Esophagus (tissue), 2 donors: ENCODE results near the gene FRAS1. TPM values are rescaled to one million over a fixed set of nuclear protein-coding genes. Genes with fewer than 3 reads are reported as not detected.
"Not testable (repeated sequence)": the region's sequence is repeated elsewhere in the genome, so short reads cannot be mapped to it uniquely, and the experiment has no call there.

Experiments
- H3K27ac ChIP-seq, 2 donors: one replicate each; pipeline ENCODE4 v1.5.1; 2013; ENCODE audit warnings: low read depth in 2 of 2, mild to moderate bottlenecking in 2 of 2, inconsistent platforms in 1 of 2, low read length in 1 of 2, moderate library complexity in 1 of 2
- H3K27me3 ChIP-seq, 2 donors: one replicate each; pipeline ENCODE4 v1.6.1; 2013; ENCODE audit warnings: low read length in 2 of 2, control low read depth in 1 of 2, mild to moderate bottlenecking in 1 of 2; ENCODE audit not compliant: insufficient read depth in 2 of 2, control insufficient read depth in 1 of 2
- H3K36me3 ChIP-seq, 2 donors: one replicate each; pipeline ENCODE4 v1.6.1; 2013; ENCODE audit warnings: low read length in 1 of 2; ENCODE audit not compliant: control insufficient read depth in 2 of 2, insufficient read depth in 2 of 2
- H3K4me1 ChIP-seq, 2 donors: one replicate each; pipeline ENCODE4 v1.6.1; 2013; ENCODE audit warnings: low read length in 1 of 2; ENCODE audit not compliant: control insufficient read depth in 2 of 2, insufficient read depth in 2 of 2
- H3K4me3 ChIP-seq, 2 donors: one replicate each; pipeline ENCODE4 v1.5.1; 2013; ENCODE audit warnings: low read length in 2 of 2, mild to moderate bottlenecking in 2 of 2, low read depth in 1 of 2, moderate library complexity in 1 of 2
- H3K9me3 ChIP-seq, 2 donors: one replicate each; pipeline ENCODE4 v1.6.1; 2013; ENCODE audit warnings: mild to moderate bottlenecking in 2 of 2, low read depth in 1 of 2, low read length in 1 of 2, moderate library complexity in 1 of 2; ENCODE audit not compliant: control insufficient read depth in 2 of 2, insufficient read depth in 1 of 2
- WGBS, 2 donors: extraction: QIAGEN DNeasy Blood & Tissue Kit; methylation state at CpG; one replicate each; pipeline ENCODE4 v1.1.7; 2013; 5-methylcytosine and 5-hydroxymethylcytosine counted together
- polyA plus RNA-seq, 2 donors: library from polyadenylated mRNA; stranded (reverse); fragments of 200-250 nt; gene quantifications; one replicate each; pipeline ENCODE4 v1.2.3, GENCODE V29; 2013
- donor health status: healthy with polysubstance abuse.
- donor health status: Bipolar disorder and iron deficiency.

FRAS1 gene
- polyA plus RNA-seq, 2 donors: 0.60 to 1.6 TPM

- H3K36me3 ChIP-seq: no peaks in the 10 kb centered on the region
- no peaks in the 10 kb centered on the region for H3K9me3 ChIP-seq
- WGBS, 2 donors: 42 to 56% methylated on average over 2 of the region's 2 CpGs
- no peak overlapping the region for H3K27ac ChIP-seq
- H3K27me3 ChIP-seq: no peaks in the 10 kb centered on the region
- no peaks in the 10 kb centered on the region for H3K4me1 ChIP-seq
- no peak overlapping the region for H3K4me3 ChIP-seq
These were observed 242.4 kb downstream of the FRAS1 start for GRCh38 chr4:78299565-78299972.

GRCh38 chr4:78307263-78307662, 250.1 kb downstream of the FRAS1 start:
- H3K4me3 ChIP-seq, H3K9me3 ChIP-seq, H3K36me3 ChIP-seq, H3K4me1 ChIP-seq, H3K27ac ChIP-seq, H3K27me3 ChIP-seq: not testable (repeated sequence)
- 76 to 80% methylated on average over 16 of the region's 16 CpGs for WGBS, 2 donors

- no peaks in the 10 kb centered on the region for H3K36me3 ChIP-seq
- H3K27me3 ChIP-seq: no peaks in the 10 kb centered on the region
- H3K4me1 ChIP-seq: no peaks in the 10 kb centered on the region
- H3K27ac ChIP-seq: no peak overlapping the region
- 64 to 70% methylated on average over 4 of the region's 4 CpGs for WGBS, 2 donors
- no peaks in the 10 kb centered on the region for H3K9me3 ChIP-seq
- H3K4me3 ChIP-seq: no peak overlapping the region
These were observed 251.4 kb downstream of the FRAS1 start for GRCh38 chr4:78308517-78308916.

- Histone ChIP-seq H3K9me3 (no peaks in the 10 kb centered on the region), H3K27me3 (no peaks in the 10 kb centered on the region), H3K4me3 (no peak overlapping the region), H3K4me1 (no peaks in the 10 kb centered on the region), H3K36me3 (no peaks in the 10 kb centered on the region), H3K27ac (no peak overlapping the region)
- WGBS, 2 donors: 97 to 99% methylated on average over 2 of the region's 2 CpGs
These were observed 252.2 kb downstream of the FRAS1 start for GRCh38 chr4:78309352-78309751.

- Histone ChIP-seq H3K4me1 (no peaks in the 10 kb centered on the region), H3K9me3 (no peaks in the 10 kb centered on the region), H3K27me3 (no peaks in the 10 kb centered on the region), H3K27ac (no peak overlapping the region), H3K4me3 (no peak overlapping the region), H3K36me3 (no peaks in the 10 kb centered on the region)
- WGBS, 2 donors: 75 to 79% methylated on average over 6 of the region's 6 CpGs
These were observed 253.1 kb downstream of the FRAS1 start for GRCh38 chr4:78310007-78310739.

GRCh38 chr4:78310740-78311115, 253.6 kb downstream of the FRAS1 start:
- H3K4me3 ChIP-seq: no peak overlapping the region
- H3K27ac ChIP-seq: no peak overlapping the region
- no peaks in the 10 kb centered on the region for H3K4me1 ChIP-seq
- H3K27me3 ChIP-seq: no peaks in the 10 kb centered on the region
- no peaks in the 10 kb centered on the region for H3K9me3 ChIP-seq
- 72 to 74% methylated on average over 6 of the region's 6 CpGs for WGBS, 2 donors
- H3K36me3 ChIP-seq: no peaks in the 10 kb centered on the region

GRCh38 chr4:78311306-78311705, 254.2 kb downstream of the FRAS1 start:
- Histone ChIP-seq H3K27ac (no peak overlapping the region), H3K4me1 (no peaks in the 10 kb centered on the region), H3K27me3 (no peaks in the 10 kb centered on the region), H3K4me3 (no peak overlapping the region), H3K9me3 (peaks cover 0 to 2% of the 10 kb centered on the region in 2 donors), H3K36me3 (no peaks in the 10 kb centered on the region)
- whole genome bisulfite sequencing, 2 donors: 74 to 78% methylated on average over 4 of the region's 4 CpGs

GRCh38 chr4:78312989-78313753, 256.0 kb downstream of the FRAS1 start:
- H3K36me3 ChIP-seq: peaks cover 0 to under 1% of the 10 kb centered on the region in 2 donors
- H3K27ac ChIP-seq: no peak overlapping the region
- no peaks in the 10 kb centered on the region for H3K4me1 ChIP-seq
- no peaks in the 10 kb centered on the region for H3K27me3 ChIP-seq
- peaks cover 0 to 2% of the 10 kb centered on the region in 2 donors for H3K9me3 ChIP-seq
- 86 to 92% methylated on average over 2 of the region's 2 CpGs for WGBS, 2 donors
- no peak overlapping the region for H3K4me3 ChIP-seq

- Histone ChIP-seq H3K36me3 (peaks cover 0 to 2% of the 10 kb centered on the region in 2 donors), H3K4me3 (no peak overlapping the region), H3K9me3 (peaks cover 0 to 2% of the 10 kb centered on the region in 2 donors), H3K4me1 (no peaks in the 10 kb centered on the region), H3K27me3 (no peaks in the 10 kb centered on the region), H3K27ac (no peak overlapping the region)
These were observed 256.6 kb downstream of the FRAS1 start for GRCh38 chr4:78313754-78314120.

GRCh38 chr4:78318126-78318525, 261.0 kb downstream of the FRAS1 start:
- no peaks in the 10 kb centered on the region for H3K4me1 ChIP-seq
- H3K27me3 ChIP-seq: no peaks in the 10 kb centered on the region
- H3K4me3 ChIP-seq: no peak overlapping the region
- 79 to 80% methylated on average over 1 of the region's 1 CpG for WGBS, 2 donors
- H3K9me3 ChIP-seq: peaks cover 0 to 2% of the 10 kb centered on the region in 2 donors
- H3K27ac ChIP-seq: no peak overlapping the region
- peaks cover 0 to 2% of the 10 kb centered on the region in 2 donors for H3K36me3 ChIP-seq
